GM12878 (cell line): ENCODE results near the gene TSC2. TPM values are rescaled to one million over a fixed set of nuclear protein-coding genes. Genes with fewer than 3 reads are reported as not detected.
A peak's percentile ranks its signal among the peaks of the same experiment; 100 is the strongest.

Experiments
- ATF3 ChIP-seq: IDR thresholded peaks from 2 replicates; pipeline ENCODE4 v1.6.1; 2011; ENCODE audit warnings: low read depth, mild to moderate bottlenecking, low read length, moderate library complexity, borderline replicate concordance; ENCODE audit errors: extremely low read depth
- CBFB ChIP-seq: IDR thresholded peaks from 2 replicates; pipeline ENCODE4 v1.6.1; 2016; ENCODE audit warnings: antibody characterized with exemption, low read depth
- CHD1 ChIP-seq: IDR thresholded peaks from 2 replicates; pipeline ENCODE4 v1.6.1; 2012; ENCODE audit warnings: low read depth, low read length, improper control_type of control experiment
- EGR1 ChIP-seq, 2 experiments: IDR thresholded peaks; 1 replicate in 1 of 2; 2 replicates in 1 of 2; pipeline ENCODE4 v1.6.1; 2011 to 2012; ENCODE audit warnings: low read depth in 2 of 2, low read length in 2 of 2, borderline replicate concordance in 1 of 2, mild to moderate bottlenecking in 1 of 2, moderate library complexity in 1 of 2
- ESRRA ChIP-seq: IDR thresholded peaks from 2 replicates; pipeline ENCODE4 v1.6.1; 2012; ENCODE audit warnings: mild to moderate bottlenecking, low read length, improper control_type of control experiment
- EZH2 ChIP-seq: IDR thresholded peaks from 2 replicates; pipeline ENCODE4 v1.6.1; 2012; ENCODE audit warnings: low read depth, mild to moderate bottlenecking, control low read depth, inconsistent platforms, low read length, borderline replicate concordance; ENCODE audit not compliant: control insufficient read depth
- HDGF ChIP-seq: fragments of 450-650 bp; IDR thresholded peaks from 2 replicates; pipeline ENCODE4 v1.6.1; 2016; ENCODE audit warnings: antibody characterized with exemption
- JUND ChIP-seq: IDR thresholded peaks from 2 replicates; pipeline ENCODE4 v1.6.1; 2012; ENCODE audit warnings: low read depth, mild to moderate bottlenecking, low read length, improper control_type of control experiment, moderate library complexity
- MTA2 ChIP-seq: fragments of 450-650 bp; IDR thresholded peaks from 2 replicates; pipeline ENCODE4 v1.6.1; 2016; ENCODE audit warnings: low read depth, mild to moderate bottlenecking, moderate library complexity
- PKNOX1 ChIP-seq: fragments of 450-650 bp; IDR thresholded peaks from 2 replicates; pipeline ENCODE4 v1.6.1; 2016; ENCODE audit warnings: mild to moderate bottlenecking
- POU2F2 ChIP-seq: IDR thresholded peaks from 3 replicates; pipeline ENCODE4 v1.6.1; 2011; ENCODE audit warnings: low read depth, mild to moderate bottlenecking, low read length, borderline replicate concordance
- RB1 ChIP-seq: fragments of 450-650 bp; formaldehyde crosslinking; IDR thresholded peaks from 2 replicates; pipeline ENCODE4 v1.6.1; 2017; ENCODE audit warnings: mild to moderate bottlenecking, borderline replicate concordance
- RFX5 ChIP-seq: IDR thresholded peaks from 2 replicates; pipeline ENCODE4 v1.6.1; 2011; ENCODE audit warnings: low read depth, low read length, improper control_type of control experiment
- SP1 ChIP-seq: IDR thresholded peaks from one replicate; pipeline ENCODE4 v1.6.1; 2011; ENCODE audit warnings: low read depth, low read length
- TARDBP ChIP-seq: IDR thresholded peaks from 2 replicates; pipeline ENCODE4 v1.6.1; 2016; ENCODE audit warnings: borderline replicate concordance
- USF1 ChIP-seq: IDR thresholded peaks from 2 replicates; pipeline ENCODE4 v1.6.1; 2011; ENCODE audit warnings: borderline replicate concordance, low read depth, mild to moderate bottlenecking, moderate library complexity, mixed read lengths, low read length; ENCODE audit not compliant: insufficient read depth; ENCODE audit errors: extremely low read length
- ZNF687 ChIP-seq: fragments of 450-650 bp; IDR thresholded peaks from 2 replicates; pipeline ENCODE4 v1.6.1; 2017; ENCODE audit warnings: mild to moderate bottlenecking, moderate library complexity
- polyA plus RNA-seq, 11 experiments: library from polyadenylated mRNA; depleted of rRNA in 4 of 11; unstranded in 6 of 11; stranded (reverse) in 5 of 11; fragments of >200 nt; fragmentation: Nextera tagmentation in 4 of 11; fragmentation: Illumina TruSeq in 1 of 11; extraction: Ambion mirVana in 4 of 11; extraction: Trizol in 1 of 11; gene quantifications; 1 replicate in 1 of 11; 2 replicates in 10 of 11; pipeline versions ENCODE4 v1.2.1 to v1.2.3, GENCODE V29; 2011 to 2016; ENCODE audit warnings: inconsistent platforms in 2 of 11, missing spikeins in 2 of 11, low read depth in 1 of 11
- total RNA-seq, 4 experiments: library from RNA; depleted of rRNA in 3 of 4; stranded (reverse); fragments of >200 nt in 3 of 4; fragmentation: Illumina TruSeq in 1 of 4; extraction: Trizol in 1 of 4; gene quantifications; 2 replicates each; pipeline versions ENCODE4 v1.2.1 to v1.2.3, GENCODE V29; 2013 to 2021
- TF ChIP-seq, protein P1 (sequence below): IDR thresholded peaks from 2 replicates; pipeline ENCODE4 v1.6.1; 2011; ENCODE audit warnings: borderline replicate concordance, low read depth, mild to moderate bottlenecking, moderate library complexity, low read length; ENCODE audit not compliant: insufficient read depth, poor library complexity, severe bottlenecking
- TF ChIP-seq, protein P2 (sequence below): fragments of 450-650 bp; IDR thresholded peaks from 2 replicates; pipeline ENCODE4 v1.6.1; 2017; ENCODE audit warnings: mild to moderate bottlenecking

Gene TSC2
- total and polyA plus RNA-seq, 10 of the 15 experiments (the other 5 are each of a cell fraction or from before 2014, with no cell fraction given), result 1.6 to 77.0 (median 21.6) TPM

DNA sequence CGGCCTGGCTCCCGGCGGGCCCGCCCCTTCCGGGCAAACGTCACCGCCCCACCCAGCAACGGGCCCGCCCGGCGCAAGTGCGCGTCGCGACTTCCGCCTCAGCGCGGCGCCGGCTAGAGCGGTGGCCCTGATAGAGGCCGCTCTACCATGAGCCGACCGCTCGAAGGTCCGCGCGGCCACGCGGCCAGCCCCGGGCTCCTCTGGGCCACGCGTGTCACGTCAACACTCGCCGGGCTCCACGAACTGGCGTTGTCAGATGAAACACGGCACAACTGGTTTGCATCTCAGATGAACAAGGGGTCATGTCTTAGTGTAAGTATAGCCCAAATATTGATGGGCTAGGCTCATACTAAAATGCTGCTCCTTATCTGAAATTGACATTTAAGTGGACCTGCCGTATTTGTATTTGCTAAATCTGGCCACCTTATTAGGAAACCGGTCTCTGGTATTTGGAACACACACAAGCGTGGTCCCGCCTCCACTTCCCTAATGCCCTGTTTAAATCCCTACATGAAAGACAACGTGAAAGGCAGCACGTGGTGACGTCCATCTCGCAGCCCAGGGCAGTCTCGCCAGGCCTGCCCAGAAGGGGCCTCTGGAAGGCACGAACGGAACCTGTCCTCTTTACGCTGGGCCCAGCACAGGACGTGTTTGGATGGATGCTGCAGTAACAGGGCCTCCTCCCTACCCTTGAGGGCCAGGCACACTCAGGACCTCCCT lies 37.8 kb upstream of the TSC2 start, which contains the start of gene ZNF598 (continued):
- TF ChIP-seq SP1, result no peak
- TF ChIP-seq ZNF687, result peak; percentile 79
- 0 out of 2 replicates have a peak, but pooled peaks have one; percentile 28 for TF ChIP-seq RB1
- TF ChIP-seq PKNOX1, result peak; percentile 39; the same call in 1 of the 2 replicates
- no peak for TF ChIP-seq MTA2
- TF ChIP-seq ESRRA, result no peak
- TF ChIP-seq, protein P1, sequence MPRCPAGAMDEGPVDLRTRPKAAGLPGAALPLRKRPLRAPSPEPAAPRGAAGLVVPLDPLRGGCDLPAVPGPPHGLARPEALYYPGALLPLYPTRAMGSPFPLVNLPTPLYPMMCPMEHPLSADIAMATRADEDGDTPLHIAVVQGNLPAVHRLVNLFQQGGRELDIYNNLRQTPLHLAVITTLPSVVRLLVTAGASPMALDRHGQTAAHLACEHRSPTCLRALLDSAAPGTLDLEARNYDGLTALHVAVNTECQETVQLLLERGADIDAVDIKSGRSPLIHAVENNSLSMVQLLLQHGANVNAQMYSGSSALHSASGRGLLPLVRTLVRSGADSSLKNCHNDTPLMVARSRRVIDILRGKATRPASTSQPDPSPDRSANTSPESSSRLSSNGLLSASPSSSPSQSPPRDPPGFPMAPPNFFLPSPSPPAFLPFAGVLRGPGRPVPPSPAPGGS, result peak; percentile 39
- TF ChIP-seq USF1, result peak; percentile 50
- TF ChIP-seq TARDBP, result 0 out of 2 replicates have a peak, but pooled peaks have one; percentile 43
- TF ChIP-seq POU2F2, result peak; percentile 77; the same call in 2 of the 3 replicates
- TF ChIP-seq CBFB, result peak; percentile 67
- peak in 1 of 2 experiments; percentile 70; a peak in 1 of 3 replicates for TF ChIP-seq EGR1 (IDR thresholded peaks at IDR 0.05; ENCODE audit: borderline replicate concordance in 1 of 2, low read depth in 2 of 2, low read length in 2 of 2)
- TF ChIP-seq JUND, result no peak
- TF ChIP-seq, protein P2, sequence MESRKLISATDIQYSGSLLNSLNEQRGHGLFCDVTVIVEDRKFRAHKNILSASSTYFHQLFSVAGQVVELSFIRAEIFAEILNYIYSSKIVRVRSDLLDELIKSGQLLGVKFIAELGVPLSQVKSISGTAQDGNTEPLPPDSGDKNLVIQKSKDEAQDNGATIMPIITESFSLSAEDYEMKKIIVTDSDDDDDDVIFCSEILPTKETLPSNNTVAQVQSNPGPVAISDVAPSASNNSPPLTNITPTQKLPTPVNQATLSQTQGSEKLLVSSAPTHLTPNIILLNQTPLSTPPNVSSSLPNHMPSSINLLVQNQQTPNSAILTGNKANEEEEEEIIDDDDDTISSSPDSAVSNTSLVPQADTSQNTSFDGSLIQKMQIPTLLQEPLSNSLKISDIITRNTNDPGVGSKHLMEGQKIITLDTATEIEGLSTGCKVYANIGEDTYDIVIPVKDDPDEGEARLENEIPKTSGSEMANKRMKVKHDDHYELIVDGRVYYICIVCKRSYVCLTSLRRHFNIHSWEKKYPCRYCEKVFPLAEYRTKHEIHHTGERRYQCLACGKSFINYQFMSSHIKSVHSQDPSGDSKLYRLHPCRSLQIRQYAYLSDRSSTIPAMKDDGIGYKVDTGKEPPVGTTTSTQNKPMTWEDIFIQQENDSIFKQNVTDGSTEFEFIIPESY, result no peak
- no peak for TF ChIP-seq ATF3
- no peak for TF ChIP-seq EZH2
- TF ChIP-seq HDGF, result 0 out of 2 replicates have a peak, but pooled peaks have one; percentile 27
- TF ChIP-seq RFX5, result no peak
- TF ChIP-seq CHD1, result no peak
